Stimulated activated CD4-positive, alpha-beta T cell treated with anti-CD3 and anti-CD28 coated beads, Interleukin-1b, Interleukin-23, amount 100 ng/mL, for 48 hours (primary cell): ENCODE measurements around the gene FKBP8.
A peak's percentile ranks its signal among the peaks of the same experiment; 100 is the strongest.
"Not testable (repeated sequence)": the region's sequence is repeated elsewhere in the genome, so short reads cannot be mapped to it uniquely, and the experiment has no call there.

ENCODE experiments used
- DNase-seq: peaks from one replicate; pipeline ENCODE4 v3.0.0-alpha.2; 2020

FKBP8 gene

GRCh38 chr19:18542941-18543813 lies at the start of gene FKBP8:
Gene FKBP8 (minus strand): TSS chr19:18543573. CDS start chr19:18541970, 1,603 bp downstream.
- peak; percentile 94 for DNase-seq

GRCh38 chr19:18592732-18593131 lies 49.4 kb upstream of the FKBP8 start:
- not testable (repeated sequence) for DNase-seq

- no peak for DNase-seq
Measured at GRCh38 chr19:18591735-18592385, 48.5 kb upstream of the FKBP8 start.

- peak; percentile 35 for DNase-seq
Measured at GRCh38 chr19:18590273-18591272, 47.2 kb upstream of the FKBP8 start.

GRCh38 chr19:18589380-18590272 lies 46.3 kb upstream of the FKBP8 start:
- peak; percentile 77 for DNase-seq

GRCh38 chr19:18588611-18589379 lies 45.4 kb upstream of the FKBP8 start, which contains the start of gene REX1BD:
Gene REX1BD (plus strand): TSS chr19:18588798. CDS start chr19:18588802, 4 bp downstream.
- peak; percentile 87 for DNase-seq

GRCh38 chr19:18587962-18588610 lies 44.7 kb upstream of the FKBP8 start:
- no peak for DNase-seq

GRCh38 chr19:18587561-18587960 lies 44.2 kb upstream of the FKBP8 start:
- no peak for DNase-seq

- no peak for DNase-seq
Measured at GRCh38 chr19:18586306-18586705, 42.9 kb upstream of the FKBP8 start.

- no peak for DNase-seq
Measured at GRCh38 chr19:18580311-18580710, 36.9 kb upstream of the FKBP8 start.

GRCh38 chr19:18577365-18577914 lies 34.1 kb upstream of the FKBP8 start:
- DNase-seq: no peak

- no peak for DNase-seq
Measured at GRCh38 chr19:18576383-18576782, 33.0 kb upstream of the FKBP8 start.

- DNase-seq: no peak
Measured at GRCh38 chr19:18574691-18575291, 31.4 kb upstream of the FKBP8 start.

GRCh38 chr19:18571564-18572344 lies 28.4 kb upstream of the FKBP8 start, which contains the start of gene UBA52:
Gene UBA52 (plus strand): TSS chr19:18571857. CDS start chr19:18573301, 1,444 bp downstream.
- peak; percentile 99 for DNase-seq

GRCh38 chr19:18568367-18568766 lies 25.0 kb upstream of the FKBP8 start:
- DNase-seq: no peak

- no peak for DNase-seq
Measured at GRCh38 chr19:18566953-18567352, 23.6 kb upstream of the FKBP8 start.

- no peak for DNase-seq
Measured at GRCh38 chr19:18562086-18562485, 18.7 kb upstream of the FKBP8 start.

GRCh38 chr19:18559685-18560084 lies 16.3 kb upstream of the FKBP8 start:
- no peak for DNase-seq

- DNase-seq: no peak
Measured at GRCh38 chr19:18558604-18559003, 15.2 kb upstream of the FKBP8 start.
